ENCODE data around the gene CHST3.

CHST3 gene

GRCh38 chr10:72038458-72039001, 74.3 kb downstream of the CHST3 start:
- Histone ChIP-seq H3K36me3 (no peaks in the 10 kb centered on the region), H3K27ac (no peak overlapping the region), H3K4me3 (ENCODE audit: low read depth in 1 of 2, low read length in 1 of 2) (no peak overlapping the region), H3K4me1 (ENCODE audit: control insufficient read depth in 1 of 2, insufficient read depth in 1 of 2, low read depth in 1 of 2, low read length in 1 of 2) (no peaks in the 10 kb centered on the region), H3K9me3 (no peaks in the 10 kb centered on the region), H3K27me3 (no peaks in the 10 kb centered on the region)
- TF ChIP-seq, protein P1, sequence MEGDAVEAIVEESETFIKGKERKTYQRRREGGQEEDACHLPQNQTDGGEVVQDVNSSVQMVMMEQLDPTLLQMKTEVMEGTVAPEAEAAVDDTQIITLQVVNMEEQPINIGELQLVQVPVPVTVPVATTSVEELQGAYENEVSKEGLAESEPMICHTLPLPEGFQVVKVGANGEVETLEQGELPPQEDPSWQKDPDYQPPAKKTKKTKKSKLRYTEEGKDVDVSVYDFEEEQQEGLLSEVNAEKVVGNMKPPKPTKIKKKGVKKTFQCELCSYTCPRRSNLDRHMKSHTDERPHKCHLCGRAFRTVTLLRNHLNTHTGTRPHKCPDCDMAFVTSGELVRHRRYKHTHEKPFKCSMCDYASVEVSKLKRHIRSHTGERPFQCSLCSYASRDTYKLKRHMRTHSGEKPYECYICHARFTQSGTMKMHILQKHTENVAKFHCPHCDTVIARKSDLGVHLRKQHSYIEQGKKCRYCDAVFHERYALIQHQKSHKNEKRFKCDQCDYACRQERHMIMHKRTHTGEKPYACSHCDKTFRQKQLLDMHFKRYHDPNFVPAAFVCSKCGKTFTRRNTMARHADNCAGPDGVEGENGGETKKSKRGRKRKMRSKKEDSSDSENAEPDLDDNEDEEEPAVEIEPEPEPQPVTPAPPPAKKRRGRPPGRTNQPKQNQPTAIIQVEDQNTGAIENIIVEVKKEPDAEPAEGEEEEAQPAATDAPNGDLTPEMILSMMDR (IDR thresholded peaks at IDR 0.05): no peak

- H3K4me3 ChIP-seq (ENCODE audit: low read depth in 1 of 2, low read length in 1 of 2): no peak overlapping the region
- no peak overlapping the region for H3K27ac ChIP-seq
- H3K36me3 ChIP-seq: no peaks in the 10 kb centered on the region
- TF ChIP-seq, protein P1 (IDR thresholded peaks at IDR 0.05): no peak
- H3K27me3 ChIP-seq: no peaks in the 10 kb centered on the region
- H3K4me1 ChIP-seq (ENCODE audit: control insufficient read depth in 1 of 2, insufficient read depth in 1 of 2, low read depth in 1 of 2, low read length in 1 of 2): no peaks in the 10 kb centered on the region
- no peaks in the 10 kb centered on the region for H3K9me3 ChIP-seq
These were observed 75.2 kb downstream of the CHST3 start for GRCh38 chr10:72039377-72039776.

GRCh38 chr10:72041491-72041890, 77.3 kb downstream of the CHST3 start:
- TF ChIP-seq, protein P1 (IDR thresholded peaks at IDR 0.05): no peak
- Histone ChIP-seq H3K9me3 (no peaks in the 10 kb centered on the region), H3K27me3 (no peaks in the 10 kb centered on the region), H3K36me3 (no peaks in the 10 kb centered on the region), H3K4me1 (ENCODE audit: control insufficient read depth in 1 of 2, insufficient read depth in 1 of 2, low read depth in 1 of 2, low read length in 1 of 2) (no peaks in the 10 kb centered on the region), H3K27ac (no peak overlapping the region), H3K4me3 (ENCODE audit: low read depth in 1 of 2, low read length in 1 of 2) (no peak overlapping the region)

DNA sequence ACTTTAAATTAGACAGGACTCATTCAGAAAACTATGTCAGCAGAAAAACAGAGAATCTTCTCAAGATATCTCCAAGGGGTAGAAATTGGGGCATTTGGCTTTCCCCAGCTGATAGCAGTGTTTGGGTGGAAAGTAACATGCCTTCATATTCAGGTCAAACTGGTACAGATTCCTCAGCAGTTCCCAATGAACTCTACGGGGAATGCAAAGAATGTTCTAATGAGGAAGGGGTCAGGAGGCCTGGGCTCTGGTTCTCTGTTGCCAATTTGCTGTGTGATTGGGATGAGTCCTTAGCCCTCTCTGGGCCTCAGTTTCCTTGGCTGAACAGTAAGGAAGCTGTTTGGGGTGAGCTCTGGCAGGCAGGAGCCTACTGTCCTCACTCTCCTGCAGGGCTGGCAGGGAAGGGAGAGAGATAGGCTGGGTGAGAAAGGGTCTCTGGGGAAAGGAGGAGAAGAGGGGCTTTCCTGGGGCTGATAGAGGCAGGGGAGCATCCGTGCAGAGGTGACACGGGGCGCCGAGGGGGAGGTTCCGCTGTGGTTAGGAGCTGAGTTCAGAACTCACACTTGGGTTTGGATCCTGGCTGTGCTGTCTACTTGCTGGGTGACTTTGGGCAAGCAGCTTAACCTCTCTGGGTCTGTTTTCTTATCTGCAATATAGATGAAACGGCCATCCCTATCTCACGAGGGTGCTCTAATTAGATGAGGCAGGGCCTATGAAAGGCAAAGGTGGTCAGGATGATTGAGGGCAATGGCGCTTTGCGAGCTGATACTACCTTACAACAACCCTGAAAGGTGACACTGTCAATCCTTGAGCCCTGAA, 79.0 kb downstream of the CHST3 start:
- Histone ChIP-seq H3K4me1 (ENCODE audit: control insufficient read depth in 1 of 2, insufficient read depth in 1 of 2, low read depth in 1 of 2, low read length in 1 of 2) (no peaks in the 10 kb centered on the region), H3K27ac (no peak overlapping the region), H3K4me3 (ENCODE audit: low read depth in 1 of 2, low read length in 1 of 2) (no peak overlapping the region), H3K9me3 (no peaks in the 10 kb centered on the region), H3K36me3 (no peaks in the 10 kb centered on the region), H3K27me3 (no peaks in the 10 kb centered on the region)
- TF ChIP-seq, protein P1 (IDR thresholded peaks at IDR 0.05): no peak

DNA sequence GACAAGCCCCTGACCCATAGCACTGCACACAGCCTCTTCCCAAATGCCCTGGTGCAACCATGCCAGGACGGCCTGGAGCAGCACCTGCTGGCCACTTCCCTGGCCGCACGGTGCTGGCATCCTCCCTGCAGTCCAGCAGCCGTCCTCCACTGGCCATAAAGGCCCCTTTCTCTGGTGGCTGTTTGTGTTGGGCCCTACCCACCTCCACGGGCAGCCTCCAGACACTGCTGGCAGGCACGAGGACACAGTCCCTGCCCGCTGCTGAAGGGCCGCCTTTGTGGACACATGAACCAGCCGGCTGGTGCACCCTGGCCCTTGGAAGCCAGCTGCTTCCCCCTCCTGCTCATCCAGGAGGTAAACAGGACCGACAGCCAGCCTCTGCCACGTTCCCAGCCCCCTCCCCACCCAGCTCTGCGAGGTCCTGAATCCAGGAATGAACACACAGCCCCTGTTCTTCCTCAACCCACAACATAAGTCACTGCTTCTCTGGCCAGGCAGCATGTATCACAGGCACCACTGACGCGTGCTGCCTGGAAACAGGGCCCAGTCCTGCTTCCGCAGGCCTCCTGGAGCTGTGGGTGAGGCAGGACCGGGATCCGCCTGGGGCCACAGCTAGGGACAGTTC, 80.3 kb downstream of the CHST3 start:
- TF ChIP-seq, protein P1 (IDR thresholded peaks at IDR 0.05): no peak
- Histone ChIP-seq H3K36me3 (no peaks in the 10 kb centered on the region), H3K9me3 (no peaks in the 10 kb centered on the region), H3K27ac (no peak overlapping the region), H3K27me3 (no peaks in the 10 kb centered on the region), H3K4me1 (ENCODE audit: control insufficient read depth in 1 of 2, insufficient read depth in 1 of 2, low read depth in 1 of 2, low read length in 1 of 2) (no peaks in the 10 kb centered on the region), H3K4me3 (ENCODE audit: low read depth in 1 of 2, low read length in 1 of 2) (no peak overlapping the region)

Data from neutrophil (primary cell).